ENCODE results near the gene ERLIN1.

Gene ERLIN1

DNA sequence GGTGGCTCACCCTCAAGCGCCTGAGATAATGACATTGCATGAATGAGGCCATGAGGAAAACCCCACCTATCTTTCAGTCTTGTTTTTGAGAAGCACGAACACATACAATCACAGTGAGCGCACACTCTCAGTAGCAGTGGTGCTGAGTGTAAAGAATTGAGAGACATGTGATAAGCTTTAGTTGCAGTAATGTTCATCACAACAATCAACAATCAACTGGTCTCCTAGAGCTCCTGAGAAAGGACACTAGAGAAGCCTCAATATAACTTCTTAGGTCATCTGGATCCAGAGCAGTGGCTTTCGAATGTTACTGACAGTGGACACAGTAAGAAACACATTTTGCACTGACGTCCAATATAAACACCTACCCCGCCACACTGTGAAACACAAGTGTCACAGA lies 12.8 kb downstream of the ERLIN1 start:
- no peak overlapping the region for H3K4me3 ChIP-seq (ENCODE audit: low read depth, low read length)

DNA sequence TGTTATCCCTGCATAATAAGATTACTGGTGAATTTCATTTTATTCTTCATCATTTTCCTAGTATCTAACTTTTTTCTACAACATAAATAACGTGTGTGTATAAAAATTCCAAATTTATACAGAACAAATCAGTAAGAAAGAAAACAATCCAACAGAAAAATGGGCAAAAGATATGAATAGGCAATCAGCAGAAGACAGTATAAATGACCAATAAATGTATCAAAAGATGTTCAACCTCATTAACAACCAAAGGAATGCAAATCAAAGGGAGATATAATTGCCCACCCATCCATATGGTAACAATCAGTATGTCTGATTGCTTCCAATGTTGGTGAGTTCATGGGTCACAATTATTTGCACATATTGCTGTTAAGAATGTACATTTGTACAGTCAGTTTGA lies 13.5 kb downstream of the ERLIN1 start:
- no peak overlapping the region for H3K4me3 ChIP-seq (ENCODE audit: low read depth, low read length)

DNA sequence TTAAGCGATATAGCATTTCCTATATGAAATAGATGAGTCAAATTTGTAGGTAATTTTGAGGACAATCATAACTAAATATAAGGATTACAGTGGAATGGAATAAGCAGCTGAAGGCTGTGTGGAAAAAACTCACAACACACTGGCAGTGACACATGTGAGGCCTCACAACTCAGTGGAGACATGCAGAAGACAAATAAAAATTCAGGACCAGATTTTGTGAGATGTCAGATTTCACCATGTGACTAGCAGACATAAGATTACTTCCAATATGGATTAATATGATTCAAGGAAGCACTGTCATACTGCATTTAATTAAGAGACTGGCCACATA lies 17.6 kb downstream of the ERLIN1 start:
- H3K4me3 ChIP-seq (ENCODE audit: low read depth, low read length), result no peak overlapping the region

DNA sequence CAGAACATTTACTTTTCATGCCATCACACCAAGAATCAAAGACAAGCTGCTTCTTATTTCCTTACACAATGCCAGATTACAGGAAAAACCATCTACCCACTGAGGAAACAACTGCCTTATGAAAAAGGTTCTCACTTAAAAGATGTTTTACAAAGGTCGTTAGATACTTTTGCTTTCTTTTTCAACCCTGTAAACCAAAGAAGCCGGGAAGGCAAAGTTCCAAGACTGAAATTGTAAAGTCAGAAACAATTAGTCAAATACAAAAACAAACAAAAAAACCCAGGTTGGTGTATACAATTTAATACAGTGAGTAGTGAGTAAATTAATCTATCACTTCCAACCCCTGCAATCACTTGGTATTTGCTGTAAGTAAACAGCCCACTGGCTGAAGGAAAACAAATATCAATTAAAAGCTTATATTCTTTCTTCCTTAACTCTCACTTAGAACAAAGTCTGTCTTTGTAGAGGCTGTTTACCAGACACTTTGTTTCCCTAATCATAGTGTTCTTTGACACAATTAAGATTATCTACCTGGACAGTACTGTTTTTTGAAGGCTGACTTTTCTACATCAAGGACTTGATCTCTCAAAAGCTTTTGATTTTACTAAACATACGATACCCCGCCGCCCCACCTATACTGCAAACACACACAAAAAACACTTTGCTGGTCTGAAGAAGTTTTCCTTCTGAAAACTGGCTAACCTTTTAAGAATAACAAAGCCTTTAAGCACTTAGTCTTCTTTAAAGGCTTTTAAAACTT lies 18.1 kb downstream of the ERLIN1 start:
- no peak overlapping the region for H3K4me3 ChIP-seq (ENCODE audit: low read depth, low read length)

DNA sequence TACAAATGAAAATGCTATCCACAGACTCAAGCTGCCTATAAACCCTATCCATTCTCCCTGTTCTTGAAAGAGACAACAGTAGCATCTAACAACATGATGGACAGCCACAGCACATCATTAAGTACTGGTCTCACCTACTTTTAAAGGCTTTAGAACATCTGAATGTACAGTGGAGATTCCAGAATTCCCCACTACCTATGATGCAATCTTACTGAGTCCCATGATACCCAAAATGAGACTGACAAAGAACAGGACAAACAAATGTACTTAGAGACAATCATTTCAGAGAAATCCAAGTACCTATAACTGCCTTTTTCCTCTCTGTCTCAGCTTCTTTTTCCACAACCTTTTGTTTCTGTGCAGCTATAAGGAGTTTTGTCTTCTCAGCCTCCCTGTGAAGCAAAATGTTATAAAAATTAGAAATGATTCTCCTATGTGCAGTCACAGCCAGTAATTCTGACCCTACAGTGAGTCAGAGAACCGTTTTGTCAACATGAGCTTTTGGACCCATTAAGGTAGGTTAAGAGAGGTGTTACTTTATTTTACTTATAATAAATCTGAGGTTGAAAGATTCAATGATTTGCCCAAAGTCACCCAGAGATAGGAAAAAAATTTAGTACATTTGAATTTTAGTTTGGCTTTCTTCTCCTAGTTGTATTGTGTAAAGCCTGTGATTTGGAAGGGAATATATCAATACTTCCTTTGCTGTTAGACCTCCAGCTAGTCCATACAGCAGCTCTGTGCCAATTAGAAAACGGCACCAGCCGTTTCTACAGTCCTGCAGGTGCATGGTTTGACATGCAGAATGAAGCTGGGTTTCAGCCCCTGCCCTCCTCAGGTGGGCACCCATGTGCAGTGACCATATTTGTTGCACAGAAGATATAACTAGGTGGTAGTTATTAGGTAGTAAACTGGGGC lies 21.9 kb downstream of the ERLIN1 start:
- H3K4me3 ChIP-seq (ENCODE audit: low read depth, low read length), result no peak overlapping the region

DNA sequence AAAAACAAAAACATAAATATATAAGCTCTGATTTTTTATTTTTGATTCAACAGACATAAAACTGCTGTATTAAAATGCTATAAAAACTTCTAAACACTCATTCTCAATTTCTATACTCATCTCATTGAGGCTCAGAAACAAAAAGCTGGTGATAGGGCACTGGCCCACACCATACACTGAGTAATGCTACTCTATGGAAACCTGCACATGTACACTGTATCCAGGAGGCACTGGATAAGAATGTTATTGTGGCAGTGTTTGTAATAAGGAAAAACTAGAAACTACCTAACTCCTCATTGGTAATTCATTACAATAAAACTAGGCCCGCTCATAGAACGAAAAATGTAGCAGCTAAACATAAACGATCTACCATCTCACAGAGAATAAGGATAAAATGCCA lies 23.1 kb downstream of the ERLIN1 start:
- H3K4me3 ChIP-seq (ENCODE audit: low read depth, low read length), result no peak overlapping the region

DNA sequence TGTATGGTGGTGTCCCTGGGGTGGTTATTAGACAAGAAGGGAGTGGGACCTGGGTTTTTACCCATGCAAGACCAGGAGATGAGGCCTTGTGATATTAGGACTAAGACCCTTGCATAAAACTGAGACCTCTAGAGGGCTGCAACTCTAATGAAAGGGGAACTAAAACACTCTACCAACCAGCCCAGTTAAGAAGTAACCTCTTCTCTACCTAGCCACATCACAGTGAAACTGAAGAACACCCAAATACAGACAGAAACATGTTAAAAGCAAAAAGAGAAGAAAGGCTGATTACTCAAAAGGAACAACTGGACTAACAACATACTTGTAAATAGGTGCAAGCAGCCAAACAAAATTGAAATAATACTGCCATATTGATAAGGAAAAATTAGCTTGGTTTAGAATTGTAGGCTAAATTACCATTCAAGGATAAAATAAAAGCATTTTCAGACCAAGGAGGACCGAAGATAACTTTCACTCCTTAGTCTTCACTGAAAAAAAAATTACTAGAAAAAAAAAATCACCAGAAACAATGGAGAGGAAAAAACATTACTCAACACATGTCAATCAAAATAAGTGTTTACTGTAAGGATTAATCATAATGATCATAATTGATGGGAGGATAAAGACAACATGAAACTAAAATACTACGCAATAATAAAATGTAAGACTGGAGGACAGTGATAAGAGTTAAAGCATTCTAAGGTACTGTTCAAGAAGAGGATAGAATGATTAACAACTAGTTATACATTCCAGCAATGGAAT lies 27.6 kb downstream of the ERLIN1 start:
- H3K4me3 ChIP-seq (ENCODE audit: low read depth, low read length), result no peak overlapping the region

DNA sequence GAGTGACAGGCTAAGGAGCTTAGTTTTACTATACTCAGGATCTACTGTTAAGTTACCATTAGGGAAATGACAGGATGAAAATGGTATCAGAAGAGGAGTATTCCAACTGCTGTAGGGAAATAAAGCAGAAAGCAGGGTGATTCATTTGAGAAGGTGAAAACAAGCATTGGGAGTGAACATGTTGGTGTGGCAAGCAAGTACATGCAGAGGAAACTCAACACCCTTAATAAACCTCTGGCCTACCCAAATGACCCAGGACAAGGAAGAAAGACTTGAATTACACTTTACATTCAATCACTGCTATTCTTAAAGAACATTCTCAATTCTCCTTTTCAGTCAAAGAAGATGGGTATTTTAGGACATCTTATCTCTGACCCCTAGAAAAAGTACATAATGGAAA lies 28.7 kb downstream of the ERLIN1 start:
- H3K4me3 ChIP-seq (ENCODE audit: low read depth, low read length), result no peak overlapping the region

DNA sequence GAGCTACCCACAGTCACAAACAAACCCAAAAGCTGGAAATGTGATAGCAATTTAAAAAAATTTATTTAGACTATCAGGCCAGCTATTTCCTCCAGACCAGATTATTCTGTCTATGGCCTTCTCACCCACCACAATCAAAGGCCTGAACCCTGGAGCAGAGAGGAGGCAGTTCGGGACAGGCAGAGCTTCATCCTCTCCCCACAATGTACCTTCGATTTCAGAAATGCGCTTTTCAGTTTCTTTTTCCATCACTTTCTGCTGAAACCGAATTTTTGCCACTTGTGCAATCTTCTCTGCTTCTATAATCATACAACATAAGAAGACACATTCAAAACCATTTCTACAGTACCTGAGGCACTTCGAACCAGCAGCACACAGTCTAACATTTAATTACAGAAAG lies 29.9 kb downstream of the ERLIN1 start:
- no peak overlapping the region for H3K4me3 ChIP-seq (ENCODE audit: low read depth, low read length)

DNA sequence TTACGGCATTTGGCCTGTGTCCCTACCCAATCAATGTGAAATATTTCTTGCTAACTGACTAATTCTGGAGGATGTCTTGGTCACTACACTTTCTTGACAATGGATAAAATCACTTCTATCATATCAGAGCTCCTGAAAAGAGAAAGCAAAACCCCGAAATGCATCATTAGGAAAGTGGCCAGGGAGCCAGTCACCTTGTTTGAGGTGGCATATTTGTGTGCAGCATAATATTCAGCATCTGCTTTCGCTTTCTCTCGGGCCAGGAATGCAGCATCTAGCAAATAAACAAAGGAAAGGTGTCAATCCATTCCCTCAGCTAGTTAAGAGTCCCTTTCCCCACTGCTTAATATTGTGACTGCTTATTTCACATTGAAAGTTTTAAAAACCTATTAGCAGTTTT lies 31.2 kb downstream of the ERLIN1 start:
- no peak overlapping the region for H3K4me3 ChIP-seq (ENCODE audit: low read depth, low read length)

DNA sequence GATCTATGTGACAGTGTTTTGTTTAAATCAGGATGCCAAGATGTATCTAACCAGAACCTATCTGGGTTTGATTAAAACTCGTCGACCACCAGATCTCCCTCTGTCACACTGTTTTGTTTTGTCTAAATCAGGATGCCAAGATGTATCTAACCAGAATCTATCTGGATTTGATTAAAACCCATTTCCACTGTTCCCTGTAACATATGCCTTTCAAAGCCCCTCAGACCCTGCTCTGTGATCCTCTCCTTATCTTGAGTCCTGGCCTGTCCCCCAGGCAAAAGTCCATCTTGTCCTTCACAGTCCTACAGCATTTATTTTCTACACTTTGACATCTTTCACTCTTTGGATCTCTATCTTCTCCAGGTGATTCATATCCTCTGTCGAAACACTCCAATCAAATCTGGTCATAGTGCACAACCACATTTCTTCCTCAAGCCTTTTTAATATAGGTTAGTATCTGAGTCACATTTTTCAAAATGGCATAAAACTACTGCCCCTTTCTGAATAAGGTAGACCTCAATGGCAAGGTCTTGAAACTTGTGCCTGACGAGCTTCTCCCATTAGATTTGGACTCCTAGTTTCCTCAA lies 32.5 kb downstream of the ERLIN1 start:
- no peak overlapping the region for H3K4me3 ChIP-seq (ENCODE audit: low read depth, low read length)

DNA sequence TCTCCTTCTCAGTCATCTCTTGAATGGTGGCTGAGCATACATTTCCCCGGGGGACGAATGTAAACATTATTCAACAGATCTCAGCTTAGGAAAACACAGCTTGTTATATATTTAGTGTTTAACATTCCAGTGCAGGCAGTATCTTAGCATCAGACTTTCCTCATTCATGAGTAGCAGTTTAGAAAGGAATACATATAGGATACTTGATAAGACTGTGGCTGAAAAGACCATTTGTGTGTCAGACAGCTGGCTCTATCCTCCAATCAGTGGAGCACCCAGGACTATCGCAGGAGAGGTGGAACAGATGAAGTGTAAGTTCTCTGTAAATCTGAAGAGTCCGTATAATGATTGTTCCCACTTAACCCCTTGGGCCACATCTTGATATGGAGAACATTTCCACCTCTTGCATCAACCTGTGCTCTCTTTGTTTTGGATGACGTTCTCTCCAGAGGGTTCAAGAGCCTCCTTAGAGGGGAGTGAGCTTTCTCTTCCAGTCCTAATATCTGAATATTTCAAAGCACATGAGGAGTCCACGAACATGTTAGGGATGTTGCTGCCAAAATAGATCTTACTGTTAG lies 34.0 kb downstream of the ERLIN1 start:
- no peak overlapping the region for H3K4me3 ChIP-seq (ENCODE audit: low read depth, low read length)

DNA sequence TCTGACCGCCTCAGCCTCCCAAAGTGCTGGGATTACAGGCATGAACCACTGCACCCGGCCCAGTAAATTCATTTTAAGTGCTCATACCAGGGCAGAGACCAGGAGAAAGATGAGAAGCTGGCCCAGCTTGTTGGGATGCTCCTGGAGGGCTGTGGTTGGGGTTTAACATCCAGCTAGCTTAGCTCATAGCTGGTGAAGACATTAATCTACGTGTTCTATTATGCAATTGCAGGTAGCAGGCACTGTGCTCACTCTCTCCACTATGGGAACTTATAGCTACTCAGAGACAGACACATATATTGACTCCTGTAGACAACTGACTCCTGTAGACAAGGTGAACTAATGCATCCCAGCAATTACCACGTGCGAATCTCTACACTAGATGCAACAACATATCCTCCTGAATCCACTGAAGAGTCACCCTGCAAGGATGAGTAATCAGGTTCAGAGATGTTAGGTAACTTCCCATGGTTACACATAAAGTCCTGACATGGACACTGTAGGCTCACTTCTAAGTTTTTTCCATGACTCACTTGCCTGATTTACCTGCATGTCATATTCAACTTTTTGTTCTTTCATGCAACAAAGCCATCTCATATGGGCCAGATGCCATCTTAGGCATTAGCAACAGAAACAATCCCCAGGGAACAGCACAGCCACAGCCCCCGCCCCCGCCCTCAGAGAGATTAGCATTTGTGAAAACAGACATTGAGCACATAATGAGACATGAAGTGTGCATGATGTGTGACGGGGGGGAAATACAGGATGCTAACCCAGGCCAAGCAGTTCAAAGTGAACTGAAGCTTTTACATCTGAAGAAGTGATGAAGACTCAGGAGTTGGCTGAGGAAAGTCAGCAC lies 37.2 kb downstream of the ERLIN1 start:
- no peak overlapping the region for H3K4me3 ChIP-seq (ENCODE audit: low read depth, low read length)

DNA sequence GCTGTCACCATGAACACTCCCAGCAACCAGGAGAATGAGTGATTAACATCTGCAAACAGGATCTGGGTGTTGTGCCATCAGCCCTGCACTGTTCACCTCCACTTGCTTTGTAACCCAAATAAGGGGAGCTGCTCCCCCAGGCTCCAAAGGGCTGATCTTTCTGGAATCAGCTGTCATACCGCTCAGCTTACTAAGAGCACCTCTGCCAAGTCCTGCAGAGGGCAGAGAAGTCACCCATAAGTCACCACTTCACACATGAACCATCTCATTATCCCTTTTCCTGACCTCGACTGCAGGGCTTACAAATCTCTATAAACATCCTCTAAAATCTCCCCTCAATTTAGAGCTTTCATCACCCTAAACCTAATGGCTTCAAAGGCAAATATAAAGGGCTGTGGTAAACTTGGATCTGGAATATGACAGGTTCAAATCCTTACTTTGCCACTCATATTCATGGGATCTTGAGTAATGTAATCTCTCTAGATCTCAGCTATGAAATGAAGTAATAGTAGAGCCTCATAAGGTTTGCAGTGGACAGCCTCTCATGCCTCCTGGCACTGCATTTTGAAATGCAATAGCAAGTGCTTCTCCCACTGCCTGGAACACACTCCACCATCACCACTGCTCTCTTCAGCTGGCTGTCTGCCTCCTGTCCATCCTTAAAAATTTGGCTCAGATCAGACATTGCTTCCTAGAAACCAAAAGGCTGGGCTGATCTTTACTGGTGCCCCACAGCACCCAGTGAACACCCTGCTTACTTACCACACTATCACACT lies 38.8 kb downstream of the ERLIN1 start:
- H3K4me3 ChIP-seq (ENCODE audit: low read depth, low read length), result no peak overlapping the region

DNA sequence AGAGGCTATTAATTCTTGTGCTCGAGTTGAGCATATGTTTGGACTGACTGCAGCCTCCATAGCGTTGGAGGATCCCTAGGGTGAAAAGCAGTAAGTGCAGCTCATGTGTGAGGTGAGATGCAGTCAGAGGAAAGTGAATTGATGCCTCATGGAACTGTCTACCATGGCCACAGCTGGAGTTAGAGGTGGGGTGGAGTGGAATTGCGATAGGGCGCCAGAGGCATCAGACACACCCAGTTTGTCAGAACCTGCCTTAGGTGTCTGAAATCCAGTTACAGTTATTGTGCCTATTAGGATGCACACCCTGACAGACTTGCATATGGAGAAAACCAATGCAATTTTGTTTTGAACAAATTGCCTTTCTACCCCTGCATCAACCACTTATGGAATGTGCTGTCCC lies 39.4 kb downstream of the ERLIN1 start:
- H3K4me3 ChIP-seq (ENCODE audit: low read depth, low read length), result no peak overlapping the region

DNA sequence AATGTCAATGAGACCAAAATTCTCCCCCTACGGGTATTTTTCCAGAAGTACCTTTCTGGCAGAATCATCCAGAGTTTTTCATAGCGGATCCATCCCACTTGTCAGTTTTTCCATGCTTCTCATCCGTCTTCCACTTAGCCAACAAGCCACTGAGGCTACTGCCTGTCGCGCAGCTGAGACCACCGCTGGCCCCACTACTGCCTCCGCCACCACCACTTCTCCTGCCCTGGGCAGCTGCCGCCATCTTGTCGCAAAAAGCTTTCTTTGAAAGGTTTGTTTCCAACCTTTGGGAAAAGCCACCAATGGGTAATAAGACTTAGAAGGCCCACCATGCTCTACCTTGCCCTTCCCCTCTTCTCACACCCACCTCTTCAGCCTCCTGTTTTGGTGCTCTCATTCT lies 42.1 kb downstream of the ERLIN1 start:
- no peak overlapping the region for H3K4me3 ChIP-seq (ENCODE audit: low read depth, low read length)

DNA sequence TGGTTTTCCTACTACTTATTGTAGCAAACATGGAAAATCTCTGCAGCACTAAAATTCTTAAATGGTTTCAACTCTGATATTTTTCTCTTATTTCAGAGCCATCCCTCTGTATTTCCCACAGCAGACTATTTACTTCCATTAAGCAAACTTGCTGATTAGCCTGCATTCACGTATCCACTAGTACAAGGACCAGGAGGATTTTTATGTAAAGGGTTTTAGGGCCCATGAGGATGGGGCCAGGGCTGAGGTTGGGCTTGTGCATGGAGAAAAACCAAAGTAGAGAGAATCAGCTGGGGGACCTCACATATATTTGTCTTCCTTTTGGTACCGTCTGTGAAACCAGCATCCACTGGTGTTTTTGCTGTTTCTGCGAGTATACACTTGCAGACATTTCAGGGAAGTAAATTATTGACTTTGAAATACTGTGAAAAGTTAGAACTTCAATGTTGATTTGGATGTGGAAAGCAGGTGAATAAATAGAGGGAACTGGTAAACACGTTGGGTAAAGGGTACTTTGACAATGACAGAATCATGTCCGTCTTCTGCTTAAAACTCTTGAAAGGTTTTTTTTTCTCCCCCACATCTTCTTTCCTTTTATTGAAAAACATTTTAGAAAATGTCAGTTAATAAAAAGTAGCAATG lies 44.3 kb downstream of the ERLIN1 start:
- no peak overlapping the region for H3K4me3 ChIP-seq (ENCODE audit: low read depth, low read length)

DNA sequence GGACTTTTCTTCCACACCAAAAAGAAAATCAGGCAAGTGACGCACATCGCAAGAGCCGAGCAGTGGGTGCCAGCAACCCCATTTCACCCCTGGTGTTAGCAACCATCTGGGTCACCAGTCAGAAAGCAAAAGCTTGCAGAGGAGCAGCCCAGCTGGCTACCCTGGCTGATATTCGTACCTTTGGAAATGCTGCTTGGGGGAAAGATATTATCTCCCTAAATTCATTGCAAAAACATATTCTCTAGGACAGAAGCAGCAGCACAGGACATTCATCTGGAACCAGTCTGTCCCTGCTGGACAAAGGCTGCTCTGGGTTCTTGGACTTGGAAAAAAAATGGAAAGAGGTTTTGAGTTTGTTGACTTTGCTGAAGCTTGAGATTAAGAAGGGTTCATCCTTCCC lies 45.8 kb downstream of the ERLIN1 start:
- H3K4me3 ChIP-seq (ENCODE audit: low read depth, low read length), result no peak overlapping the region
